ENCODE results near the gene ACVRL1.

- TF ChIP-seq CTCF (IDR thresholded peaks at IDR 0.05) (no peak), EZH2phosphoT487 (IDR thresholded peaks at IDR 0.05) (no peak)
Measured at GRCh38 chr12:51954561-51955361, 47.5 kb downstream of the ACVRL1 start.

Data from neural progenitor cell (in vitro differentiated cells).